OCI-LY1 (cell line): ENCODE data around the gene IFI27L1.

Experiments
- H2AFZ ChIP-seq: fragments of 200-600 bp; sonication (generic), shearing (Covaris generic); 2 replicates; pipeline ENCODE4 v1.6.0; 2014; ENCODE audit warnings: antibody characterized with exemption, mild to moderate bottlenecking, low read length
- H3F3A ChIP-seq: fragments of 200-600 bp; sonication (generic), shearing (Covaris generic); 2 replicates; pipeline ENCODE4 v1.6.0; 2014; ENCODE audit warnings: mild to moderate bottlenecking, antibody characterized with exemption, low read length, moderate library complexity; ENCODE audit not compliant: insufficient read depth
- H3K27ac ChIP-seq: fragments of 200-600 bp; sonication (generic); 2 replicates; pipeline ENCODE4 v1.5.1; 2014; ENCODE audit warnings: low read length, mixed run types, mild to moderate bottlenecking, low read depth; ENCODE audit not compliant: poor library complexity, severe bottlenecking
- H3K27me3 ChIP-seq: fragments of 200-600 bp; sonication (generic); 2 replicates; pipeline ENCODE4 v1.6.0; 2014; ENCODE audit warnings: antibody characterized with exemption, mild to moderate bottlenecking, low read length, moderate library complexity; ENCODE audit not compliant: insufficient read depth
- H3K36me3 ChIP-seq: fragments of 200-600 bp; sonication (generic); 2 replicates; pipeline ENCODE4 v1.6.1; 2014; ENCODE audit warnings: mild to moderate bottlenecking, antibody characterized with exemption, low read length, moderate library complexity, mixed read lengths; ENCODE audit not compliant: insufficient read depth
- H3K4me1 ChIP-seq: fragments of 200-600 bp; sonication (generic); 2 replicates; pipeline ENCODE4 v1.5.1; 2014; ENCODE audit warnings: mild to moderate bottlenecking, low read length, moderate library complexity; ENCODE audit not compliant: insufficient read depth, severe bottlenecking
- H3K4me2 ChIP-seq: fragments of 200-600 bp; sonication (generic), shearing (Covaris generic); 2 replicates; pipeline ENCODE4 v1.6.1; 2014; ENCODE audit warnings: low read length
- H3K4me3 ChIP-seq: fragments of 200-600 bp; sonication (generic); 2 replicates; pipeline ENCODE4 v1.5.1; 2014; ENCODE audit warnings: low read length, low read depth, mild to moderate bottlenecking, mixed read lengths; ENCODE audit not compliant: poor library complexity, severe bottlenecking
- H3K79me2 ChIP-seq: fragments of 200-600 bp; shearing (Covaris generic); 2 replicates; pipeline ENCODE4 v1.6.1; 2016; ENCODE audit warnings: mixed run types, low read length, mixed read lengths; ENCODE audit not compliant: insufficient read depth
- H3K9ac ChIP-seq: fragments of 200-600 bp; sonication (generic), shearing (Covaris generic); 2 replicates; pipeline ENCODE4 v1.6.1; 2014; ENCODE audit warnings: mild to moderate bottlenecking, low read length, mixed read lengths
- H3K9me2 ChIP-seq: fragments of 200-600 bp; sonication (generic), shearing (Covaris generic); 2 replicates; pipeline ENCODE4 v1.6.1; 2014; ENCODE audit warnings: low read depth, mild to moderate bottlenecking, low read length, mixed read lengths
- H3K9me3 ChIP-seq: fragments of 200-600 bp; shearing (Covaris generic); 2 replicates; pipeline ENCODE4 v1.6.1; 2014; ENCODE audit warnings: low read length, mixed read lengths
- H4K20me1 ChIP-seq: fragments of 200-600 bp; sonication (generic), shearing (Covaris generic); 2 replicates; pipeline ENCODE4 v1.6.0; 2016; ENCODE audit warnings: mild to moderate bottlenecking, low read length; ENCODE audit not compliant: insufficient read depth
- CTCF ChIP-seq: fragments of 200-600 bp; sonication (generic), shearing (Covaris generic); IDR thresholded peaks from 2 replicates; pipeline ENCODE4 v1.5.1; 2017; ENCODE audit warnings: mild to moderate bottlenecking, antibody characterized with exemption, low read length, moderate library complexity, mixed read lengths
- EZH2 ChIP-seq: fragments of 200-600 bp; sonication (generic), shearing (Covaris generic); IDR thresholded peaks from 2 replicates; pipeline ENCODE4 v1.8.0; 2017; ENCODE audit warnings: borderline replicate concordance, mixed run types, mild to moderate bottlenecking, antibody characterized with exemption, low read length, moderate library complexity, mixed read lengths

Gene IFI27L1

GRCh38 chr14:94052662-94053061, 28.4 kb upstream of the IFI27L1 start:
- Histone ChIP-seq H3K27ac (no peak overlapping the region), H3K79me2 (no peaks in the 10 kb centered on the region), H2AFZ (no peak overlapping the region), H3K27me3 (no peaks in the 10 kb centered on the region), H3K4me3 (no peak overlapping the region), H3K4me2 (no peak overlapping the region), H3K9ac (no peak overlapping the region), H3K9me2 (no peaks in the 10 kb centered on the region), H4K20me1 (no peaks in the 10 kb centered on the region), H3K36me3 (peaks cover 92% of the 10 kb centered on the region), H3K9me3 (no peaks in the 10 kb centered on the region), H3K4me1 (no peaks in the 10 kb centered on the region), H3F3A (no peaks in the 10 kb centered on the region)
- TF ChIP-seq EZH2 (no peak), CTCF (no peak)

DNA sequence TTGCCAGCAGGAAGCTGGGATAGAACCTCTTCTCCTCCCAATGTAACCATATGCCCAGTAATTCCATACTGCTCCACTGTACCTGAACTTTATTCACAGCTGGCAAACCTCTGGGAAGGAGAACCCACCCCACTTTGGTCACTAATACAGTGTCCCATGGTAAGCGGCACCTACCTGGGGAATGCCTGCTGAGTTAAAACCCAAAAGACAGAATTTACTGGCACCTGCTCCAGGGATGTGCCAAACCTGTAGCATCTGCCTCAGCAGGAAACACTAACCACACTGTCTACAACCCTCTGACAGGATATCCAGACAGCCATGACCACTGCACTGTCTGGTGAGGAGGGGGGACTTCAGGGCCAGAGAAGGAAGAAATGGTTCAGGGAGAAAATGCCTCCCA, 26.7 kb upstream of the IFI27L1 start:
- Histone ChIP-seq H4K20me1 (no peaks in the 10 kb centered on the region), H3F3A (no peaks in the 10 kb centered on the region), H2AFZ (no peak overlapping the region), H3K9me2 (no peaks in the 10 kb centered on the region), H3K27ac (no peak overlapping the region), H3K27me3 (no peaks in the 10 kb centered on the region), H3K4me3 (no peak overlapping the region), H3K4me2 (no peak overlapping the region), H3K9ac (no peak overlapping the region), H3K4me1 (no peaks in the 10 kb centered on the region), H3K79me2 (no peaks in the 10 kb centered on the region), H3K36me3 (peaks cover 92% of the 10 kb centered on the region), H3K9me3 (no peaks in the 10 kb centered on the region)
- TF ChIP-seq EZH2 (no peak), CTCF (no peak)

DNA sequence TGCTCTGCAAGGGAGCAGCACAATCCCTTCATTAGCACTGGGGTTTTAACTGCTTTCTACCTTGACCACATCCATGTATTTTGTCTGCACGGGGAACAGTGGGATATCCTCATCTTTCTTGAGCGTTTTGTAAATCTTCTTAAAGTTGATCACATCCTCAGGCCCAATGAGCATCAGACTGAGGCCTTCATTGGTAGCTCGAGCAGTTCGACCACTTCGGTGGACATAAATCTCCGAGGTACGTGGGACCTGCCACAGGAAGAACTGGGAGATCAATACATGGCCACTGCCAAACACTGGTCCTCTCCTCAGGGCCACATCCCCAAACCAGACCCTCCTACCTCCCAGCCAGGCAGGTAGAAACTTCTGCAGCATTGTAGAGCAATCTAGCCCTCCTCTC, 26.2 kb upstream of the IFI27L1 start:
- no peak for TF ChIP-seq CTCF
- TF ChIP-seq EZH2: no peak
- H3K9ac ChIP-seq: no peak overlapping the region
- H3K9me2 ChIP-seq: no peaks in the 10 kb centered on the region
- H3K4me2 ChIP-seq: no peak overlapping the region
- H2AFZ ChIP-seq: no peak overlapping the region
- no peaks in the 10 kb centered on the region for H3K79me2 ChIP-seq
- H3K4me3 ChIP-seq: no peak overlapping the region
- no peaks in the 10 kb centered on the region for H4K20me1 ChIP-seq
- no peak overlapping the region for H3K27ac ChIP-seq
- no peaks in the 10 kb centered on the region for H3K4me1 ChIP-seq
- H3K36me3 ChIP-seq: peaks cover 92% of the 10 kb centered on the region
- no peaks in the 10 kb centered on the region for H3K27me3 ChIP-seq
- H3K9me3 ChIP-seq: no peaks in the 10 kb centered on the region
- H3F3A ChIP-seq: no peaks in the 10 kb centered on the region
